Uterine smooth muscle cell (primary cell): ENCODE measurements around the gene BIRC6. TPM values are rescaled to one million over a fixed set of nuclear protein-coding genes. Genes with fewer than 3 reads are reported as not detected.

Experiments
- total RNA-seq: library from RNA; depleted of rRNA; stranded (reverse); fragments of >200 nt; gene quantifications from 2 replicates; pipeline ENCODE4 v1.2.3, GENCODE V29; 2014

Gene BIRC6, protein sequence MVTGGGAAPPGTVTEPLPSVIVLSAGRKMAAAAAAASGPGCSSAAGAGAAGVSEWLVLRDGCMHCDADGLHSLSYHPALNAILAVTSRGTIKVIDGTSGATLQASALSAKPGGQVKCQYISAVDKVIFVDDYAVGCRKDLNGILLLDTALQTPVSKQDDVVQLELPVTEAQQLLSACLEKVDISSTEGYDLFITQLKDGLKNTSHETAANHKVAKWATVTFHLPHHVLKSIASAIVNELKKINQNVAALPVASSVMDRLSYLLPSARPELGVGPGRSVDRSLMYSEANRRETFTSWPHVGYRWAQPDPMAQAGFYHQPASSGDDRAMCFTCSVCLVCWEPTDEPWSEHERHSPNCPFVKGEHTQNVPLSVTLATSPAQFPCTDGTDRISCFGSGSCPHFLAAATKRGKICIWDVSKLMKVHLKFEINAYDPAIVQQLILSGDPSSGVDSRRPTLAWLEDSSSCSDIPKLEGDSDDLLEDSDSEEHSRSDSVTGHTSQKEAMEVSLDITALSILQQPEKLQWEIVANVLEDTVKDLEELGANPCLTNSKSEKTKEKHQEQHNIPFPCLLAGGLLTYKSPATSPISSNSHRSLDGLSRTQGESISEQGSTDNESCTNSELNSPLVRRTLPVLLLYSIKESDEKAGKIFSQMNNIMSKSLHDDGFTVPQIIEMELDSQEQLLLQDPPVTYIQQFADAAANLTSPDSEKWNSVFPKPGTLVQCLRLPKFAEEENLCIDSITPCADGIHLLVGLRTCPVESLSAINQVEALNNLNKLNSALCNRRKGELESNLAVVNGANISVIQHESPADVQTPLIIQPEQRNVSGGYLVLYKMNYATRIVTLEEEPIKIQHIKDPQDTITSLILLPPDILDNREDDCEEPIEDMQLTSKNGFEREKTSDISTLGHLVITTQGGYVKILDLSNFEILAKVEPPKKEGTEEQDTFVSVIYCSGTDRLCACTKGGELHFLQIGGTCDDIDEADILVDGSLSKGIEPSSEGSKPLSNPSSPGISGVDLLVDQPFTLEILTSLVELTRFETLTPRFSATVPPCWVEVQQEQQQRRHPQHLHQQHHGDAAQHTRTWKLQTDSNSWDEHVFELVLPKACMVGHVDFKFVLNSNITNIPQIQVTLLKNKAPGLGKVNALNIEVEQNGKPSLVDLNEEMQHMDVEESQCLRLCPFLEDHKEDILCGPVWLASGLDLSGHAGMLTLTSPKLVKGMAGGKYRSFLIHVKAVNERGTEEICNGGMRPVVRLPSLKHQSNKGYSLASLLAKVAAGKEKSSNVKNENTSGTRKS (N-terminal part only)
- total RNA-seq, result 171 and 206 TPM in 2 replicates

GRCh38 chr2:32356681-32357317 is at the start of gene BIRC6:
Gene BIRC6 (plus strand): TSS chr2:32357023. CDS start chr2:32357162, 139 bp downstream.

DNA sequence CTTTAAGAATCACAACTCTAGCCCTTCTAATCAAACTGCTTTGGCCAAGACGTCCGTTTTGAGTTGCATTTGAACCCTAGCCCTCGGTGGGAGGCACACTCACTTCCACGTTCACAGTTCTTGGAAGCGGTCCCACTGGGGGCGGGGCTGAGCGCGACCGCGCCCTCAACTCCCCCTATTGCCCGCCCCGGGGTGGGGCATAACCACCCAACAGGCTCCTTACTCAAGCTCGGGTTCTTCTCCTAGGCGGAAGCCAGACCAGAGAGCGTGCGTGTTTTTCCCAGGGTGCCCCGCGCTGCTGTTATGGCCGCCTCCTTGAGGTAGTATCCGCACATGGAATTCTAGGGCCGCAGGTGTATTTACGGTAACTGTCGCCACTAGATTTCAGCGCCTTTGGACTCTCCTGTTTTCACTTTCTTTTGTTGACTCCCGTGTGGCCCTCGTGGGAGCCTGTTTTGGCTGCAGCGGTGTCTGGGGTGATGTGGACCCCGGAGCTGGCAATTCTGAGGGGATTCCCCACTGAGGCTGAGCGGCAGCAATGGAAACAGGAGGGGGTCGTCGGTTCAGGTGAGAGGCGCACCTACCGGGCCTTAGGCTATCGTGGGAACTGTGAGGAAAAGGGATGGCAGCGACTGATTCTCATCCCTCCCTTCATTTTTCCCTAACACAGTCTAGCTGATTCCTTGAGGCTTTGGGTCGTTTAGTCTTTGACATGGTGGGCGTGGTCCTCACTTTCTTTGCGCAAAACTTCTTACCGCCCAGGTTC is 271.2 kb downstream of the BIRC6 start, which contains the start of gene TTC27:
TSS of gene TTC27 (plus strand) at position 237 of the 766 bp plus-strand sequence. CDS start at position 480, 243 bp downstream.

Other genes starting within 250 kb of the BIRC6 start
- 23.7 and 25.9 TPM in 2 replicates for gene SLC30A6, start 191.2 kb upstream of the BIRC6 start, total RNA-seq
- not detected in 2 replicates for gene NLRC4, start 92.1 kb upstream of the BIRC6 start, total RNA-seq
- gene YIPF4, start 79.1 kb upstream of the BIRC6 start, total RNA-seq, result 26.0 and 33.7 TPM in 2 replicates